HFFc6 (cell line): ENCODE data around the gene PIK3C2G. TPM values are rescaled to one million over a fixed set of nuclear protein-coding genes. Genes with fewer than 3 reads are reported as not detected.

Experiments
- DNase-seq: peaks from one replicate; pipeline ENCODE4 v3.0.0-alpha.2; 2018
- H3K27ac Mint-ChIP-seq: 2 replicates; pipeline ENCODE4 v1.8.0; 2020; ENCODE audit warnings: mild to moderate bottlenecking, mixed read lengths
- H3K27me3 Mint-ChIP-seq: 2 replicates; pipeline ENCODE4 v1.8.0; 2021; ENCODE audit warnings: mild to moderate bottlenecking, moderate library complexity, mixed read lengths; ENCODE audit not compliant: insufficient read depth
- H3K36me3 Mint-ChIP-seq: 2 replicates; pipeline ENCODE4 v1.8.0; 2021; ENCODE audit warnings: low read depth, mixed read lengths
- H3K4me1 Mint-ChIP-seq: 2 replicates; pipeline ENCODE4 v1.8.0; 2020; ENCODE audit warnings: low read depth, mixed read lengths
- H3K4me3 Mint-ChIP-seq: 2 replicates; pipeline ENCODE4 v1.8.0; 2020; ENCODE audit warnings: mild to moderate bottlenecking, moderate library complexity, mixed read lengths
- H3K9me3 Mint-ChIP-seq: 2 replicates; pipeline ENCODE4 v1.8.0; 2020; ENCODE audit warnings: mild to moderate bottlenecking, mixed read lengths
- CTCF ChIP-seq: fragments of 200-600 bp; sonication (generic); IDR thresholded peaks from 2 replicates; pipeline ENCODE4 v1.5.0; 2021; ENCODE audit warnings: antibody characterized with exemption, mild to moderate bottlenecking
- total RNA-seq, 6 experiments: library from RNA; stranded (reverse); fragmentation: NEBNext Ultra II Directional; extraction: Animal tissue kit (Norgen Biotek cat#: 25700); gene quantifications; 2 replicates in 1 of 6; 3 replicates in 5 of 6; pipeline ENCODE4 v1.2.3, GENCODE V29; 2021

Gene PIK3C2G
- total RNA-seq, 6 experiments from 2014 or later = not detected

- no peaks in the 10 kb centered on the region for H3K4me1 Mint-ChIP-seq
- H3K9me3 Mint-ChIP-seq = peaks cover 16% of the 10 kb centered on the region
- no peaks in the 10 kb centered on the region for H3K27me3 Mint-ChIP-seq
- no peak for DNase-seq
- H3K4me3 Mint-ChIP-seq = no peak overlapping the region
- TF ChIP-seq CTCF = no peak
- H3K27ac Mint-ChIP-seq = no peak overlapping the region
- H3K36me3 Mint-ChIP-seq = peaks cover 6% of the 10 kb centered on the region; the same call in 1 of the 2 replicates
Observed at GRCh38 chr12:18239526-18239925, 21.8 kb upstream of the PIK3C2G start.

GRCh38 chr12:18242380-18243089, 18.8 kb upstream of the PIK3C2G start:
- H3K4me1 Mint-ChIP-seq = no peaks in the 10 kb centered on the region
- H3K9me3 Mint-ChIP-seq = no peaks in the 10 kb centered on the region
- H3K36me3 Mint-ChIP-seq = no peaks in the 10 kb centered on the region
- TF ChIP-seq CTCF = no peak
- H3K27me3 Mint-ChIP-seq = no peaks in the 10 kb centered on the region
- H3K27ac Mint-ChIP-seq = no peak overlapping the region
- DNase-seq = no peak
- H3K4me3 Mint-ChIP-seq = no peak overlapping the region

- Mint-ChIP-seq H3K27me3 (no peaks in the 10 kb centered on the region), H3K36me3 (no peaks in the 10 kb centered on the region), H3K27ac (no peak overlapping the region), H3K9me3 (no peaks in the 10 kb centered on the region), H3K4me3 (no peak overlapping the region), H3K4me1 (no peaks in the 10 kb centered on the region)
- DNase-seq = no peak
- TF ChIP-seq CTCF = no peak
Observed at GRCh38 chr12:18243238-18243637, 18.1 kb upstream of the PIK3C2G start.

- peak; percentile 64 for TF ChIP-seq CTCF
Observed at GRCh38 chr12:18246066-18246465, 15.3 kb upstream of the PIK3C2G start.

GRCh38 chr12:18250313-18250916, 10.9 kb upstream of the PIK3C2G start:
- H3K4me3 Mint-ChIP-seq = no peak overlapping the region
- no peaks in the 10 kb centered on the region for H3K27me3 Mint-ChIP-seq
- H3K27ac Mint-ChIP-seq = no peak overlapping the region
- H3K4me1 Mint-ChIP-seq = peaks cover 15% of the 10 kb centered on the region
- no peaks in the 10 kb centered on the region for H3K9me3 Mint-ChIP-seq
- H3K36me3 Mint-ChIP-seq = no peaks in the 10 kb centered on the region
- DNase-seq = peak; percentile 66
- peak; percentile 90 for TF ChIP-seq CTCF

More at GRCh38 chr12:18246066-18246465, 15.3 kb upstream of the PIK3C2G start:
- Mint-ChIP-seq H3K27me3 (no peaks in the 10 kb centered on the region), H3K27ac (no peak overlapping the region), H3K9me3 (no peaks in the 10 kb centered on the region), H3K36me3 (no peaks in the 10 kb centered on the region), H3K4me1 (no peaks in the 10 kb centered on the region), H3K4me3 (no peak overlapping the region)
- DNase-seq = no peak
